Skeletal muscle tissue (tissue), 4 donors: ENCODE results near the gene MBNL2. TPM values are rescaled to one million over a fixed set of nuclear protein-coding genes. Genes with fewer than 3 reads are reported as not detected.
A peak's percentile ranks its signal among the peaks of the same experiment; 100 is the strongest.

Source experiments
- H3K27ac ChIP-seq: one replicate; pipeline ENCODE4 v1.7.0; 2013; ENCODE audit warnings: mild to moderate bottlenecking, low read depth, low read length, inconsistent platforms
- H3K27me3 ChIP-seq, 3 donors: one replicate each; pipeline ENCODE4 v1.7.0; 2013; ENCODE audit warnings: low read length in 3 of 3; ENCODE audit not compliant: control insufficient read depth in 3 of 3, insufficient read depth in 3 of 3
- H3K36me3 ChIP-seq, 3 donors: one replicate each; pipeline ENCODE4 v1.7.0; 2013; ENCODE audit warnings: low read length in 3 of 3; ENCODE audit not compliant: control insufficient read depth in 3 of 3, insufficient read depth in 3 of 3
- H3K4me1 ChIP-seq, 3 donors: one replicate each; pipeline ENCODE4 v1.7.0; 2013; ENCODE audit warnings: low read length in 3 of 3, mild to moderate bottlenecking in 3 of 3; ENCODE audit not compliant: control insufficient read depth in 3 of 3, insufficient read depth in 3 of 3
- H3K4me3 ChIP-seq, 3 donors: one replicate each; pipeline ENCODE4 v1.7.0; 2013; ENCODE audit warnings: low read length in 3 of 3
- H3K9ac ChIP-seq, 3 donors: one replicate each; pipeline ENCODE4 v1.7.0; 2013; ENCODE audit warnings: low read length in 3 of 3, mild to moderate bottlenecking in 3 of 3, moderate library complexity in 2 of 3, low read depth in 1 of 3
- H3K9me3 ChIP-seq, 3 donors: one replicate each; pipeline ENCODE4 v1.7.0; 2013; ENCODE audit warnings: low read length in 3 of 3; ENCODE audit not compliant: control insufficient read depth in 3 of 3
- total RNA-seq: library from RNA; depleted of rRNA; stranded (reverse); fragments of >200 nt; gene quantifications from one replicate; pipeline ENCODE4 v1.2.3, GENCODE V29; 2014
- donor health status: Osteomylitis.

Gene MBNL2
- total RNA-seq, 1 donor from 2014 or later, result 30.3 TPM

DNA sequence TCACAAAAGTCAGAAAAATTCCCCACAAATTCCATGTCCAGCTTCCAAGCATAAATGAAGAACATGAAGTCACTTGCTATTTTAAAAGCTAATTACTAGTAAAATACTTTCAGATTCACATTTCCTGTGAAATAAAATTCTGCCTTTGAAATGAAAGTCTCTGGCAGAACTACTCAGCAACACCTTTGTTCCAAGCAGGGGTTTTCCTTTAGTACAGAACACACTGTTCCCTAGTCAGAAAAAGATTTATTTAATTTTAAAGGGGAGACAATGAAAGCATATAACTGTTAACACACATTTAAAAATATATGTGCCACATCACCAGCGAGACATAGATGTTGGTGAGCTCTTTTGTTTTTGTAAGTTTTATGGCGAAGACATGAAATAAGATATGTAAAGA lies 185.4 kb downstream of the MBNL2 start:
- H3K27me3 ChIP-seq, result no peaks in the 10 kb centered on the region
- H3K9ac ChIP-seq, result no peak overlapping the region
- H3K4me3 ChIP-seq, result no peak overlapping the region
- no peaks in the 10 kb centered on the region for H3K9me3 ChIP-seq
- no peak overlapping the region for H3K27ac ChIP-seq
- no peaks in the 10 kb centered on the region for H3K36me3 ChIP-seq
- H3K4me1 ChIP-seq, result peaks cover 0 to 6% (median 3%) of the 10 kb centered on the region in 3 donors

DNA sequence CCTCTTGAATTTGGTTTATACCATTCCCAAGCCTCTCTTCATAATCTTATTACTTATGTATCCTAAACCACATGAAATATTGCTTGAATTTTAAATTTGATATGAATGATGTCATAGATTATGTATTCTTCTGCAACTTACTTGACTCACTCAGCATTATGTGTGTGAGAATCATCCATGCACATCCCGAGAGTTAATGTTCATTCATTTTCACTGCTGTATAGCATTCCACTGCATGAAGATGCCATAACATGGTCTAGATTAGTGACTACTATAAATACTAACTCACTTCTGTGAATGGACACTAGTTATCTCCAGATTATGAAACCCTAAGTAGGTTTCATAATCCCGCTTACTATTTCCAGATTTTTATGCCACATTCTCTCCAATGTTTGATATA lies 186.8 kb downstream of the MBNL2 start:
- Histone ChIP-seq H3K27ac (no peak overlapping the region), H3K36me3 (no peaks in the 10 kb centered on the region), H3K4me3 (no peak overlapping the region), H3K4me1 (peaks cover 0 to 5% (median 3%) of the 10 kb centered on the region in 3 donors), H3K27me3 (no peaks in the 10 kb centered on the region), H3K9me3 (no peaks in the 10 kb centered on the region), H3K9ac (no peak overlapping the region)

- Histone ChIP-seq H3K4me1 (no peaks in the 10 kb centered on the region), H3K27ac (no peak overlapping the region), H3K36me3 (no peaks in the 10 kb centered on the region)
Observed at GRCh38 chr13:97411984-97412383, 189.9 kb downstream of the MBNL2 start.

GRCh38 chr13:97413694-97414093 lies 191.6 kb downstream of the MBNL2 start:
- no peaks in the 10 kb centered on the region for H3K4me1 ChIP-seq
- H3K9me3 ChIP-seq, result no peaks in the 10 kb centered on the region
- H3K4me3 ChIP-seq, result no peak overlapping the region
- no peak overlapping the region for H3K9ac ChIP-seq
- no peak overlapping the region for H3K27ac ChIP-seq
- no peaks in the 10 kb centered on the region for H3K36me3 ChIP-seq
- H3K27me3 ChIP-seq, result no peaks in the 10 kb centered on the region

More at GRCh38 chr13:97411984-97412383, 189.9 kb downstream of the MBNL2 start:
- H3K27me3 ChIP-seq, result no peaks in the 10 kb centered on the region
- no peak overlapping the region for H3K9ac ChIP-seq
- no peaks in the 10 kb centered on the region for H3K9me3 ChIP-seq
- H3K4me3 ChIP-seq, result no peak overlapping the region

DNA sequence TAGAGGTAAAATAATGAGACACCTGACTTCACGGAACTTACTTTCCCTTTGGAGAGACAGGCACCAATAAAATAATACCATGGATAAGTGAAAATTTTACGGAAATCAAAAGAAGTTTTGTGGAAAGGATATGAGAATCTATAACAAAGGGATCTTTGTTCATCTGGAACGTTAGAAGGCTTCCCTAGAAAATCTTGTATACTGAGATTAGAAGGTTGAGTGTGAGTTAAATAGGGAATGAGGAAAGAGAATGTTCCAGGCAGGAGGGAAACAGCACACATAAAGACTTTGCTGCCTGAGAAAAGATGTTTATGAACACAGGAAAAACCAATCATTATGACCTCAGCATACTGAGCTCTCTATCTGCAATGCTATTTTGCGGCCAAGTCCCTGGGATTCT lies 192.3 kb downstream of the MBNL2 start:
- H3K4me1 ChIP-seq, result no peaks in the 10 kb centered on the region
- no peak overlapping the region for H3K27ac ChIP-seq
- no peaks in the 10 kb centered on the region for H3K36me3 ChIP-seq
- H3K27me3 ChIP-seq, result no peaks in the 10 kb centered on the region
- H3K9ac ChIP-seq, result no peak overlapping the region
- no peaks in the 10 kb centered on the region for H3K9me3 ChIP-seq
- no peak overlapping the region for H3K4me3 ChIP-seq

DNA sequence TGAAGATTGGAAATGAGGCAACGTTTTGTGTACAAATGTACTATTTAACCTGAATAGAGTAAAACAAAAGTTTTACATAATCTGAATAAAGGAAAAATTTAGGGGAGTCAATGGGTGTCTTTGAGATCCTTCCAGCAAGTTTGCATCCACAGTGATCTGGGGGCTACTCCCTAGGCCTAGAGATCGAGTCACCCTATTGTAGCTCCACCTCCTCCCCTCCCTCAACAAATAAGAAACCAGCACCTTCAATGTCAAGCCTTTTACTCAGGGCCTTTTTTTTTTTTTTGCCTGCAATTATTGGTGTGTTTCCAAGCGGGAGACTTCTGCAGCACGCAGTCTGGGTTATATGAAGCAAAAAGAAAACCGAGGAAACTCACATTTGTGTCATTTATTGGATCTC lies 195.6 kb downstream of the MBNL2 start:
- H3K27ac ChIP-seq, result no peak overlapping the region
- H3K9me3 ChIP-seq, result no peaks in the 10 kb centered on the region
- H3K4me1 ChIP-seq, result peaks cover 0 to 8% (median 2%) of the 10 kb centered on the region in 3 donors
- no peaks in the 10 kb centered on the region for H3K36me3 ChIP-seq
- H3K9ac ChIP-seq, result no peak overlapping the region
- no peak overlapping the region for H3K4me3 ChIP-seq
- no peaks in the 10 kb centered on the region for H3K27me3 ChIP-seq

DNA sequence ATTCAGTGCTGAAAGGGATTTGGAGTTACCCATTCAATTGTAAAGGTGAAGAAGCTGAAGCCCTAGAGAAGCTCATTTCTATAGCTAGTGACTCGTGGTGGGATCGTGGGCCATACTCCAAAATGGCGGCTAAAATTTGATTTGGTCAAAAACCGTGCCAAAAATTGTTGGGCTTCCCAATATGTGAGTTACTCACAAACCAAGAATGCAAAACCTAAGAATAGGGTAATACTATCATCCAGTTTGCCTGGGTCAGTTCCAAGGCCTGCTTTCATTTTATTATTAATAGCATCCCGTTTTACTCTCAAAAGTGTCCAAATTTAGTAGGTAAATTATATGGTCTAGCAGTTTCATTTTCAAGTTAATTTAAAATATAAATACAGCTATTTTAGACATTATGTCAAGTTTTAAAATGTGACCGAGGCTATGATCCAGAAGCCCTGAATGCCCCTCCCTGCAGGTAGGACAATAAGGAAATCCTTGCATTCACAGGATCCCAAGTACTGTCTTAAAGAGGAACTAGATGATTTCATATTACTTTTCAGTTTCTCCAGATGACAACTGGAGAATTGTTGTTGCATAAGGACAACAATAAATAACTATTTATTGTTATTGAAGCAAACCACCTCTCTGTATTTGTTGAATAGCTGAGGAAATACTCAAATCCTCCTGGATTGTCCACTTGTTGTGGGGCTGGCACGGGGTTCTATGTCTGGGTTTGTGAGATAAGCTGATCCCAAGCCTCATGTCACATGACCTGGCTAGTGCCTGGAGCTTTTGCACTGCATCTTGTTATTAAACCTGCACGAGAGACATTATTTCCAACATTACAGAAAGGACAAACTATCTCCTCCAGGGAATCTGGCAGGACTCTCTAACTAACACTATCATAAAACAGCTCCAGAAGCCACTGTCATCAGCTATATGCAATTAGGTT lies 200.3 kb downstream of the MBNL2 start:
- H3K27me3 ChIP-seq, result no peaks in the 10 kb centered on the region
- H3K9ac ChIP-seq, result peak overlapping the region in 1 of 3 donors; percentile 30
- H3K27ac ChIP-seq, result peak overlapping the region; percentile 12
- peaks cover 8 to 14% (median 8%) of the 10 kb centered on the region in 3 donors for H3K4me1 ChIP-seq
- H3K36me3 ChIP-seq, result no peaks in the 10 kb centered on the region
- H3K9me3 ChIP-seq, result no peaks in the 10 kb centered on the region
- peak overlapping the region in 1 of 3 donors; percentile 4 for H3K4me3 ChIP-seq

DNA sequence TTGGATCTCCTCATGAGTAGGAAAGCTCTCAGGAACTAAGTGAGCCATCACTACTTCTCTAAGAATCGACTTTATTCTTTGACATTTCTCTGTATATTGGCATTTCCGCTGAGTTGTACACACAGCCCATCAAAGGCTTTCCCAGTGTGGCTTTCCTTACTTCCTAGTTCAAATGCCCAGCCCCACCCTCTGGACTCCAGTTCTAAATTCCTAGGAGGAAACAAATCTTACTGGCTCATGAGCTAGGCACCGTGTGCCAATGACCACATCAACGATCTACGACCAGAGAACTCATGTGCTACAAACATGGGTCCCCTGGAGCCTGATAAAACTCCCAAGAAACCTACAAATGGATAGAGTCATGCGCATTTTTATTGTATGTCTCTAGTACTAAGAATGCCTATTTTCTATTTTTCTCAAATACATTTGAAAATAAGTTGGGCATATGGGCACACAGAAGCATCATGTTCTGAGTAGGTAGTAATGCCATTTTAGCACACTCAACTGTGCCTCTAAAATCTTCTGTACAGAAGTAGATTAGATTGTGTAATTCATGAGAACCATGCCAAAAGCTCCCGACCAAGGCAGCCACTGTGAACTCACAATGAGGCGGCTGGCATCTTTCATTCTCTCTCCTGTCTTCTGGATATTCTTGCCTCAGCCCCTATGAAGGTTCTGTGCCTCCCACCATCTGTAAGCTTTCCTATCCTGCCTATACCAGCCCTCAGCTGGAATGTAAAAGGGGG lies 201.3 kb downstream of the MBNL2 start:
- Histone ChIP-seq H3K27me3 (no peaks in the 10 kb centered on the region), H3K4me3 (no peak overlapping the region), H3K9me3 (no peaks in the 10 kb centered on the region), H3K27ac (no peak overlapping the region), H3K4me1 (peaks cover 8 to 14% (median 8%) of the 10 kb centered on the region in 3 donors), H3K9ac (no peak overlapping the region), H3K36me3 (no peaks in the 10 kb centered on the region)

DNA sequence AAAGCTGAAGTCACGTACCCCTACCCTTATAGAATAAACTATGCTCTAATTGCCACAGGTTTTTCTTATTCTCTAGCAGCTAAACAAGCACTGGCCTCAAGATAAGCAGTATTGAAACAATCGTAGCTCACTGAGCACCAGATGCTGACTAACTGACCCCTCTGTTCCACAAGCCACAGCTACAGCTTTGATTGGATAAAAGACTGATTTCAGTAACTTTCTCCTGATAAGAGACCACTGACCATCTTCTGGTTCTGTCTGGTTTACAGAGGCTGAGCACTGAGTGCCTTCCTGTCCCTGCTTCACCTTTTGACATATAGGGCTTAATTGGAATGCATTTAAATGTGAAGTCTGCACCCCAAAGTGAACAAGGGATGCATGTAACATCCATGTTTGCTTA lies 203.5 kb downstream of the MBNL2 start:
- Histone ChIP-seq H3K9ac (no peak overlapping the region), H3K36me3 (no peaks in the 10 kb centered on the region), H3K27me3 (no peaks in the 10 kb centered on the region), H3K4me1 (peaks cover 8 to 20% (median 12%) of the 10 kb centered on the region in 3 donors), H3K9me3 (no peaks in the 10 kb centered on the region), H3K4me3 (no peak overlapping the region), H3K27ac (no peak overlapping the region)

DNA sequence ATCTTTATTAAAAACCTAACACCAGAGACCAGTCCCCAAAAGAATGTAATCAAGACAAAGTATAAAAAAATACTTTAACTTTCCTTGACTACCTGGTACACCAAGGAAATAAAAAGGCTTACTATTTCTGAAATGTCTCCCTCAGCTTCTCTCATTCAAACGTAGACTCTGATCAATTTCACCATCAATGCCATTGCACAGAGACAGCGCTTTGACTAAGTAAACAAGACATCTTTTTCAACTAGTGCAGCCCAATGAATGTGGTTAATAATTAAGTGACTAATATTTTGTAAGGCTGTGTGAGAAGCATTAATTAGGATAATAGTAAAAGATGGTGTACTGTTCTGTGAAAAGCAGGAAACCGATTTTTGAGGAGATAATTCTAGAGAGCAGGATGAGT lies 204.6 kb downstream of the MBNL2 start:
- Histone ChIP-seq H3K27me3 (no peaks in the 10 kb centered on the region), H3K27ac (no peak overlapping the region), H3K9me3 (no peaks in the 10 kb centered on the region), H3K36me3 (no peaks in the 10 kb centered on the region), H3K9ac (no peak overlapping the region), H3K4me1 (peaks cover 8 to 20% (median 12%) of the 10 kb centered on the region in 3 donors), H3K4me3 (no peak overlapping the region)
